ENCODE data around the gene CYFIP2.

Gene CYFIP2

GRCh38 chr5:157362982-157363381, 97.1 kb downstream of the CYFIP2 start:
- DNase-seq = no peak

- DNase-seq = no peak
Observed at GRCh38 chr5:157365732-157366131, 99.8 kb downstream of the CYFIP2 start.

GRCh38 chr5:157366741-157367674, 101.1 kb downstream of the CYFIP2 start:
- DNase-seq = no peak

- no peak for DNase-seq
Observed at GRCh38 chr5:157369507-157369906, 103.6 kb downstream of the CYFIP2 start.

- no peak for DNase-seq
Observed at GRCh38 chr5:157370967-157371366, 105.0 kb downstream of the CYFIP2 start.

GRCh38 chr5:157371655-157372471, 105.9 kb downstream of the CYFIP2 start:
- no peak for DNase-seq

- no peak for DNase-seq
Observed at GRCh38 chr5:157372472-157372822, 106.5 kb downstream of the CYFIP2 start.

- DNase-seq = no peak
Observed at GRCh38 chr5:157378509-157378908, 112.6 kb downstream of the CYFIP2 start.

- DNase-seq = no peak
Observed at GRCh38 chr5:157379983-157380382, 114.1 kb downstream of the CYFIP2 start.

- no peak for DNase-seq
Observed at GRCh38 chr5:157381746-157382145, 115.8 kb downstream of the CYFIP2 start.

- no peak for DNase-seq
Observed at GRCh38 chr5:157382996-157383800, 117.3 kb downstream of the CYFIP2 start.

GRCh38 chr5:157384971-157385709, 119.2 kb downstream of the CYFIP2 start:
- DNase-seq = peak; percentile 92

GRCh38 chr5:157387041-157387563, 121.2 kb downstream of the CYFIP2 start:
- DNase-seq = no peak

- DNase-seq = peak; percentile 78
Observed at GRCh38 chr5:157387683-157388093, 121.8 kb downstream of the CYFIP2 start.

- no peak for DNase-seq
Observed at GRCh38 chr5:157388111-157388710, 122.3 kb downstream of the CYFIP2 start.

- DNase-seq = no peak
Observed at GRCh38 chr5:157389103-157389502, 123.2 kb downstream of the CYFIP2 start.

GRCh38 chr5:157390133-157390532, 124.2 kb downstream of the CYFIP2 start:
- no peak for DNase-seq

GRCh38 chr5:157390551-157391297, 124.8 kb downstream of the CYFIP2 start:
- DNase-seq = peak; percentile 68

GRCh38 chr5:157398305-157398704, 132.4 kb downstream of the CYFIP2 start:
- DNase-seq = no peak

- no peak for DNase-seq
Observed at GRCh38 chr5:157400741-157401495, 135.0 kb downstream of the CYFIP2 start.

All from amniotic stem cell (primary cell).